GM12864 (cell line): Measurements from ENCODE around the gene SIAH1.

ENCODE experiments used
- DNase-seq: peaks from one replicate; pipeline ENCODE4 v3.0.0-alpha.2; 2011; ENCODE audit warnings: low read depth
- H3K4me3 ChIP-seq: 2 replicates; pipeline ENCODE4 v1.5.1; 2011; ENCODE audit warnings: mild to moderate bottlenecking, low read depth, low read length, control low read depth
- CTCF ChIP-seq: IDR thresholded peaks from 2 replicates; pipeline ENCODE4 v1.5.1; 2011; ENCODE audit warnings: low read depth, mild to moderate bottlenecking, moderate library complexity, low read length, control low read depth, inconsistent platforms; ENCODE audit errors: missing control alignments

The SIAH1 gene

GRCh38 chr16:48370229-48370628 lies 15.0 kb downstream of the SIAH1 start:
- TF ChIP-seq CTCF = no peak
- H3K4me3 ChIP-seq = no peak overlapping the region
- DNase-seq = no peak

- TF ChIP-seq CTCF = no peak
- DNase-seq = no peak
- H3K4me3 ChIP-seq = no peak overlapping the region
Measured at GRCh38 chr16:48369765-48370164, 15.4 kb downstream of the SIAH1 start.

- H3K4me3 ChIP-seq = no peak overlapping the region
- DNase-seq = no peak
- TF ChIP-seq CTCF = no peak
Measured at GRCh38 chr16:48367441-48368049, 17.7 kb downstream of the SIAH1 start.

- TF ChIP-seq CTCF = no peak
- H3K4me3 ChIP-seq = peak overlapping the region; percentile 74
- DNase-seq = peak; percentile 64
Measured at GRCh38 chr16:48366165-48367093, 18.8 kb downstream of the SIAH1 start.

- TF ChIP-seq CTCF = no peak
- peak overlapping the region; percentile 74 for H3K4me3 ChIP-seq
- DNase-seq = peak; percentile 47
Measured at GRCh38 chr16:48365601-48366164, 19.5 kb downstream of the SIAH1 start.

- peak overlapping the region; percentile 74 for H3K4me3 ChIP-seq
- TF ChIP-seq CTCF = no peak
- no peak for DNase-seq
Measured at GRCh38 chr16:48365025-48365600, 20.1 kb downstream of the SIAH1 start.
